DND-41 (cell line): ENCODE results near the gene PINK1.

ENCODE experiments used
- CTCF ChIP-seq: IDR thresholded peaks from 2 replicates; pipeline ENCODE4 v1.5.1; 2012; ENCODE audit warnings: borderline replicate concordance, low read length, moderate library complexity, mild to moderate bottlenecking; ENCODE audit not compliant: poor library complexity, severe bottlenecking; ENCODE audit errors: extremely low read depth
- EZH2 ChIP-seq: IDR thresholded peaks from 3 replicates; pipeline ENCODE4 v1.6.1; 2012; ENCODE audit warnings: borderline replicate concordance, low read depth, mild to moderate bottlenecking, moderate library complexity, low read length, inconsistent platforms; ENCODE audit not compliant: severe bottlenecking

DNA sequence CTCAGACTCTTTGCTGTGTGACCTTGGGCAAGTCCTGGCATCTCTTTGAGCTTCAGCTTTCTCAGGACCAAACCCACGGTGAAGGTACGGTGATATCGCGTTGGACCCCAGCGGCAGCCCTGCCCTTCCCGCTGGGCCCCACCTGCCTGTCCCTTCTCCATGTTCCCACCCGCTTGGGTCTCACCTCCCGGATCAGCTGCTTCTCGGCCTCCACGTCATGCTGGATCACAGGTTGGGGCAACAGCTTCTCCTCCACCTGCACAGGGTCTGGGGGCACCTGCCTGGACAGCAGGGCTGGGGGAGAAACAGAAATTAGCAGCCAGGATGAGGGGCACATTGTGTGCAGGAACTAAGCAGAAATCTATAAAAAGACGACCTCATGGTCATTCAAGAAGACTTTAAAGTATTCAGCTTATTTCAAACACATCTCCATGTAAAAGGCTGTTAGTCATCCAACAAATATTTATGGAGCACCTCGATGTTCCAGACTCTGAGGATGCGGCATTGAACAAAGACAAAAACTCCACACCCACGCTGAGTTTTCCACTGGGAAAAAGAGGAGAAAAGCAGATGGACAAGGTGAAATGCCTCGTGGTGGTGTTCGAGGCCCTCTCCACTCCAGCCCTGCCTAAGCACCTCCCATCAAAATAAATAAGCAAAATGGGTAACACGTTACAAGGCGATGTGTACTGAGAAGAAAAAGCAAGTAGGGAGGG, 65.1 kb downstream of the PINK1 start:
- TF ChIP-seq CTCF (no peak), EZH2 (no peak)
